ENCODE results near the gene PDE2A.

The PDE2A gene

GRCh38 chr11:72605973-72606747 lies 68.1 kb downstream of the PDE2A start:
- H3K36me3 ChIP-seq (ENCODE audit: control insufficient read depth, insufficient read depth, low read length), result no peaks in the 10 kb centered on the region
- no peaks in the 10 kb centered on the region for H3K27me3 ChIP-seq (ENCODE audit: control insufficient read depth, insufficient read depth, low read length)
- no peak for TF ChIP-seq CTCF (IDR thresholded peaks at IDR 0.05)
- H3K9me3 ChIP-seq (ENCODE audit: control insufficient read depth, low read length), result no peaks in the 10 kb centered on the region
- no peaks in the 10 kb centered on the region for H3K79me2 ChIP-seq
- no peak overlapping the region for H3K4me3 ChIP-seq (ENCODE audit: low read depth, low read length)
- no peaks in the 10 kb centered on the region for H3K4me1 ChIP-seq
- H3K27ac ChIP-seq, result no peak overlapping the region
- H3K4me2 ChIP-seq (ENCODE audit: low read length), result no peak overlapping the region
- no peak overlapping the region for H2AFZ ChIP-seq
- H3K9ac ChIP-seq, result no peak overlapping the region

GRCh38 chr11:72604256-72604655 lies 70.0 kb downstream of the PDE2A start:
- no peaks in the 10 kb centered on the region for H3K27me3 ChIP-seq (ENCODE audit: control insufficient read depth, insufficient read depth, low read length)
- no peak overlapping the region for H3K9ac ChIP-seq
- H3K4me1 ChIP-seq, result no peaks in the 10 kb centered on the region
- H3K4me3 ChIP-seq (ENCODE audit: low read depth, low read length), result no peak overlapping the region
- no peaks in the 10 kb centered on the region for H3K36me3 ChIP-seq (ENCODE audit: control insufficient read depth, insufficient read depth, low read length)
- H3K4me2 ChIP-seq (ENCODE audit: low read length), result no peak overlapping the region
- H3K27ac ChIP-seq, result no peak overlapping the region
- no peaks in the 10 kb centered on the region for H3K9me3 ChIP-seq (ENCODE audit: control insufficient read depth, low read length)
- TF ChIP-seq CTCF (IDR thresholded peaks at IDR 0.05), result no peak
- no peak overlapping the region for H2AFZ ChIP-seq
- H3K79me2 ChIP-seq, result no peaks in the 10 kb centered on the region

- no peak overlapping the region for H3K4me3 ChIP-seq (ENCODE audit: low read depth, low read length)
- no peaks in the 10 kb centered on the region for H3K4me1 ChIP-seq
- no peak overlapping the region for H3K4me2 ChIP-seq (ENCODE audit: low read length)
- H3K79me2 ChIP-seq, result no peaks in the 10 kb centered on the region
- H3K27ac ChIP-seq, result no peak overlapping the region
- no peak overlapping the region for H2AFZ ChIP-seq
- no peaks in the 10 kb centered on the region for H3K36me3 ChIP-seq (ENCODE audit: control insufficient read depth, insufficient read depth, low read length)
- no peaks in the 10 kb centered on the region for H3K27me3 ChIP-seq (ENCODE audit: control insufficient read depth, insufficient read depth, low read length)
- no peak for TF ChIP-seq CTCF (IDR thresholded peaks at IDR 0.05)
- H3K9ac ChIP-seq, result no peak overlapping the region
- H3K9me3 ChIP-seq (ENCODE audit: control insufficient read depth, low read length), result no peaks in the 10 kb centered on the region
Measured at GRCh38 chr11:72602250-72602904, 71.8 kb downstream of the PDE2A start.

- Histone ChIP-seq H3K79me2 (no peaks in the 10 kb centered on the region), H3K9me3 (ENCODE audit: control insufficient read depth, low read length) (no peaks in the 10 kb centered on the region), H3K27ac (no peak overlapping the region), H3K36me3 (ENCODE audit: control insufficient read depth, insufficient read depth, low read length) (no peaks in the 10 kb centered on the region), H3K4me3 (ENCODE audit: low read depth, low read length) (no peak overlapping the region), H3K4me1 (no peaks in the 10 kb centered on the region), H3K4me2 (ENCODE audit: low read length) (no peak overlapping the region), H2AFZ (no peak overlapping the region), H3K9ac (no peak overlapping the region), H3K27me3 (ENCODE audit: control insufficient read depth, insufficient read depth, low read length) (no peaks in the 10 kb centered on the region)
- TF ChIP-seq CTCF (IDR thresholded peaks at IDR 0.05), result no peak
Measured at GRCh38 chr11:72600557-72600956, 73.7 kb downstream of the PDE2A start.
